Measurements from ENCODE around the gene MRPS6.

Gene MRPS6

GRCh38 chr21:34186109-34186719 lies 112.8 kb downstream of the MRPS6 start:
- no peak overlapping the region for H3K4me3 ChIP-seq (replicated peaks; ENCODE audit: low read depth, low read length)
- TF ChIP-seq, protein P1, sequence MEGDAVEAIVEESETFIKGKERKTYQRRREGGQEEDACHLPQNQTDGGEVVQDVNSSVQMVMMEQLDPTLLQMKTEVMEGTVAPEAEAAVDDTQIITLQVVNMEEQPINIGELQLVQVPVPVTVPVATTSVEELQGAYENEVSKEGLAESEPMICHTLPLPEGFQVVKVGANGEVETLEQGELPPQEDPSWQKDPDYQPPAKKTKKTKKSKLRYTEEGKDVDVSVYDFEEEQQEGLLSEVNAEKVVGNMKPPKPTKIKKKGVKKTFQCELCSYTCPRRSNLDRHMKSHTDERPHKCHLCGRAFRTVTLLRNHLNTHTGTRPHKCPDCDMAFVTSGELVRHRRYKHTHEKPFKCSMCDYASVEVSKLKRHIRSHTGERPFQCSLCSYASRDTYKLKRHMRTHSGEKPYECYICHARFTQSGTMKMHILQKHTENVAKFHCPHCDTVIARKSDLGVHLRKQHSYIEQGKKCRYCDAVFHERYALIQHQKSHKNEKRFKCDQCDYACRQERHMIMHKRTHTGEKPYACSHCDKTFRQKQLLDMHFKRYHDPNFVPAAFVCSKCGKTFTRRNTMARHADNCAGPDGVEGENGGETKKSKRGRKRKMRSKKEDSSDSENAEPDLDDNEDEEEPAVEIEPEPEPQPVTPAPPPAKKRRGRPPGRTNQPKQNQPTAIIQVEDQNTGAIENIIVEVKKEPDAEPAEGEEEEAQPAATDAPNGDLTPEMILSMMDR (IDR thresholded peaks at IDR 0.05; ENCODE audit: low read length, missing control alignments): no peak
- no peak for DNase-seq (ENCODE audit: low read depth)

- DNase-seq (ENCODE audit: low read depth): no peak
- no peak overlapping the region for H3K4me3 ChIP-seq (replicated peaks; ENCODE audit: low read depth, low read length)
- TF ChIP-seq, protein P1 (IDR thresholded peaks at IDR 0.05; ENCODE audit: low read length, missing control alignments): no peak
Observed at GRCh38 chr21:34187935-34188334, 114.6 kb downstream of the MRPS6 start.

DNA sequence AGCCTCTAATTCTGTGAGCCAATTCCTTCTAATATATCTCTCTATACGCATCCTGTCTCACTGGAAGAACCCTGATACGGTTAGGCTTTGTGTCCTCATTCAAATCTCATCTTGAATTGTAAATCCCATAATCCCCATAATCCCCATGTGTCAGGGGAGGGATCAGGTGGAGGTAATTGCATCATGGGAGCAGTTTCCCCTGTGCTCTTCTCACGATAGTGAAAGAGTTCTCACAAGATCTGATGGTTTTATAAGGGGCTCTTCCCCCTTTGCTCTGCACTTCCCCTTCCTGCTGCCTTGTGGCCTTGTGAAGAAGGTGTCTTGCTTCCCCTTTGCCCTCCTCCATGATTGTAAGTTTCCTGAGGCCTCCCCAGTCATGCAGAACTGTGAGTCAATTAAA lies 116.1 kb downstream of the MRPS6 start:
- no peak for DNase-seq (ENCODE audit: low read depth)
- TF ChIP-seq, protein P1 (IDR thresholded peaks at IDR 0.05; ENCODE audit: low read length, missing control alignments): no peak
- no peak overlapping the region for H3K4me3 ChIP-seq (replicated peaks; ENCODE audit: low read depth, low read length)

GRCh38 chr21:34190576-34191321 lies 117.4 kb downstream of the MRPS6 start:
- no peak overlapping the region for H3K4me3 ChIP-seq (replicated peaks; ENCODE audit: low read depth, low read length)
- TF ChIP-seq, protein P1 (IDR thresholded peaks at IDR 0.05; ENCODE audit: low read length, missing control alignments): no peak
- DNase-seq (ENCODE audit: low read depth): no peak

DNA sequence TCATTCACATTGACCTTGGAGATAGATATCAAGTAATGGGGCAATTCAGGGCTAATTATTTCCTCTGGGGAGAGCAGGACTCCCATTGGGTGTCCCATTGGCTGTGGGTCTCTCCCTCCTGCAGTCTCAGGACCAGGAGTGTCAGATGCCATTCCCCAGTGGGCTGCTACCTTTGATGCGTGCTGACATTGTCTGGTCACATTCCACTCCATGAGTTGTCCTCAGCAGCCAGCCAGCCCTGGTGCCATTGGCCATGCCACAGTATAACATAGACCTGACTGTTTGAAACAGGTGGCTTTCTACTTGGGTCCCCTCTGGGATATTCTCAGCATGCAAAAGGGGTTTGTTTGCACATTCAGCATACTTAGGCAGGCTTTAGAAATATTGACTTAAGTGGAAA lies 118.5 kb downstream of the MRPS6 start:
- TF ChIP-seq, protein P1 (IDR thresholded peaks at IDR 0.05; ENCODE audit: low read length, missing control alignments): no peak
- H3K4me3 ChIP-seq (replicated peaks; ENCODE audit: low read depth, low read length): no peak overlapping the region
- no peak for DNase-seq (ENCODE audit: low read depth)
